Right atrium auricular region (tissue), 2 donors: ENCODE measurements around the gene MICAL2. TPM values are rescaled to one million over a fixed set of nuclear protein-coding genes. Genes with fewer than 3 reads are reported as not detected.

ENCODE experiments used
- DNase-seq: peaks from one replicate; pipeline ENCODE4 v3.0.0-alpha.2; 2019; ENCODE audit warnings: low spot score
- H3K27ac ChIP-seq, 2 donors: fragments of 200-600 bp; sonication (generic); 1 replicate in 1 of 2; 2 replicates in 1 of 2; pipeline ENCODE4 v1.5.1; 2016 to 2019
- H3K27me3 ChIP-seq, 2 donors: fragments of 200-600 bp; sonication (generic); one replicate each; pipeline versions ENCODE4 v1.5.1 to v1.6.0; 2017 to 2019
- H3K36me3 ChIP-seq: fragments of 200-600 bp; sonication (generic); one replicate; pipeline ENCODE4 v1.5.1; 2016
- H3K4me1 ChIP-seq, 2 donors: fragments of 200-600 bp; sonication (generic); one replicate each; pipeline versions ENCODE4 v1.5.1 to v1.6.0; 2017 to 2019
- H3K4me3 ChIP-seq, 2 donors: fragments of 200-600 bp; sonication (generic); 1 replicate in 1 of 2; 2 replicates in 1 of 2; pipeline ENCODE4 v1.5.1; 2017 to 2019; ENCODE audit warnings: mild to moderate bottlenecking in 1 of 2, moderate library complexity in 1 of 2
- H3K9me3 ChIP-seq, 2 donors: fragments of 200-600 bp; sonication (generic); one replicate each; pipeline ENCODE4 v1.5.1; 2019
- total RNA-seq, 2 donors: library from RNA; depleted of rRNA; stranded (reverse); fragments of >200 nt; gene quantifications; one replicate each; pipeline ENCODE4 v1.1.0, GENCODE V29; 2016
- TF ChIP-seq, protein P1 (sequence below), 2 donors: fragments of 200-600 bp; sonication (generic); IDR thresholded peaks; one replicate each; pipeline ENCODE4 v1.5.1; 2019; ENCODE audit warnings: antibody characterized with exemption in 2 of 2

Gene MICAL2
- total RNA-seq, 2 donors from 2014 or later = 77.6 to 84.5 TPM

DNA sequence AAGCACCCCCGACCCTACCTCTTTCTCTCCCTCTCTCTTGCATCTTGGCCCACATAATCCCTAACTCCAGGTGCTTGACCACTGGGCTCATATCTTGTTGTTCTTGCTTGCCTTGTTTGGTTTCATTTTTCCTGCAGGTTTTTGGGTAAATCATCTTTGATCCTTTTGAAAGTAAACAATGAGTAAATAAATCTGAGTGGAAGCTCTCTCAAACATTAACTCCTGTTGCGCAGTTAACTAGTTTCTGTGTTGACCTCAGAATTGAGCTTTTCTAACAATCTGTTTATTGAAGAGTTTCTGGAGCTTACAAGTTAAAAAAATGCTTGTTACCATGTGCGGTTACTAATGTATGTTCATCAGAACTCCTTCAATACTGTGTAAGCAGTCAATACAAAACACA is 38.8 kb upstream of the MICAL2 start:
- Histone ChIP-seq H3K4me3 (no peak overlapping the region), H3K4me1 (peaks cover 0 to 13% of the 10 kb centered on the region in 2 donors), H3K36me3 (no peaks in the 10 kb centered on the region), H3K27ac (no peak overlapping the region), H3K9me3 (no peaks in the 10 kb centered on the region), H3K27me3 (no peaks in the 10 kb centered on the region)
- TF ChIP-seq, protein P1, sequence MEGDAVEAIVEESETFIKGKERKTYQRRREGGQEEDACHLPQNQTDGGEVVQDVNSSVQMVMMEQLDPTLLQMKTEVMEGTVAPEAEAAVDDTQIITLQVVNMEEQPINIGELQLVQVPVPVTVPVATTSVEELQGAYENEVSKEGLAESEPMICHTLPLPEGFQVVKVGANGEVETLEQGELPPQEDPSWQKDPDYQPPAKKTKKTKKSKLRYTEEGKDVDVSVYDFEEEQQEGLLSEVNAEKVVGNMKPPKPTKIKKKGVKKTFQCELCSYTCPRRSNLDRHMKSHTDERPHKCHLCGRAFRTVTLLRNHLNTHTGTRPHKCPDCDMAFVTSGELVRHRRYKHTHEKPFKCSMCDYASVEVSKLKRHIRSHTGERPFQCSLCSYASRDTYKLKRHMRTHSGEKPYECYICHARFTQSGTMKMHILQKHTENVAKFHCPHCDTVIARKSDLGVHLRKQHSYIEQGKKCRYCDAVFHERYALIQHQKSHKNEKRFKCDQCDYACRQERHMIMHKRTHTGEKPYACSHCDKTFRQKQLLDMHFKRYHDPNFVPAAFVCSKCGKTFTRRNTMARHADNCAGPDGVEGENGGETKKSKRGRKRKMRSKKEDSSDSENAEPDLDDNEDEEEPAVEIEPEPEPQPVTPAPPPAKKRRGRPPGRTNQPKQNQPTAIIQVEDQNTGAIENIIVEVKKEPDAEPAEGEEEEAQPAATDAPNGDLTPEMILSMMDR (IDR thresholded peaks at IDR 0.05) = no peak
- no peak for DNase-seq

GRCh38 chr11:12073436-12073835 is 37.0 kb upstream of the MICAL2 start:
- H3K9me3 ChIP-seq = no peaks in the 10 kb centered on the region
- H3K4me1 ChIP-seq = no peaks in the 10 kb centered on the region
- no peak overlapping the region for H3K4me3 ChIP-seq
- no peaks in the 10 kb centered on the region for H3K36me3 ChIP-seq
- no peak overlapping the region for H3K27ac ChIP-seq
- DNase-seq = no peak
- TF ChIP-seq, protein P1 (IDR thresholded peaks at IDR 0.05) = no peak
- H3K27me3 ChIP-seq = no peaks in the 10 kb centered on the region

- no peak overlapping the region for H3K27ac ChIP-seq
- TF ChIP-seq, protein P1 (IDR thresholded peaks at IDR 0.05) = no peak
Measured at GRCh38 chr11:12073886-12074285, 36.5 kb upstream of the MICAL2 start.

GRCh38 chr11:12074529-12075195 is 35.7 kb upstream of the MICAL2 start:
- no peaks in the 10 kb centered on the region for H3K9me3 ChIP-seq
- DNase-seq = no peak
- TF ChIP-seq, protein P1 (IDR thresholded peaks at IDR 0.05) = no peak
- no peak overlapping the region for H3K27ac ChIP-seq
- no peak overlapping the region for H3K4me3 ChIP-seq
- H3K27me3 ChIP-seq = no peaks in the 10 kb centered on the region
- no peaks in the 10 kb centered on the region for H3K36me3 ChIP-seq
- no peaks in the 10 kb centered on the region for H3K4me1 ChIP-seq

More at GRCh38 chr11:12073886-12074285, 36.5 kb upstream of the MICAL2 start:
- Histone ChIP-seq H3K4me1 (no peaks in the 10 kb centered on the region), H3K9me3 (no peaks in the 10 kb centered on the region), H3K4me3 (no peak overlapping the region), H3K27me3 (no peaks in the 10 kb centered on the region), H3K36me3 (no peaks in the 10 kb centered on the region)
- DNase-seq = no peak

GRCh38 chr11:12075291-12075690 is 35.1 kb upstream of the MICAL2 start:
- H3K9me3 ChIP-seq = no peaks in the 10 kb centered on the region
- H3K27ac ChIP-seq = peak overlapping the region; percentile 57 to 62
- TF ChIP-seq, protein P1 (IDR thresholded peaks at IDR 0.05) = no peak
- H3K4me3 ChIP-seq = no peak overlapping the region
- H3K4me1 ChIP-seq = no peaks in the 10 kb centered on the region
- H3K27me3 ChIP-seq = no peaks in the 10 kb centered on the region
- no peak for DNase-seq
- H3K36me3 ChIP-seq = no peaks in the 10 kb centered on the region
